PC-9 (cell line): Measurements from ENCODE around the gene GALNT8.

Source experiments
- EZH2 ChIP-seq: fragments of 200-600 bp; sonication (generic); IDR thresholded peaks from 2 replicates; pipeline ENCODE4 v1.8.0; 2017; ENCODE audit warnings: antibody characterized with exemption, low read depth
- TF ChIP-seq, protein P1 (sequence below): fragments of 200-600 bp; sonication (generic); conservative IDR thresholded peaks from 2 replicates; pipeline ENCODE4 v1.6.1; 2017; ENCODE audit warnings: mixed run types, antibody characterized with exemption, mild to moderate bottlenecking, moderate library complexity

DNA sequence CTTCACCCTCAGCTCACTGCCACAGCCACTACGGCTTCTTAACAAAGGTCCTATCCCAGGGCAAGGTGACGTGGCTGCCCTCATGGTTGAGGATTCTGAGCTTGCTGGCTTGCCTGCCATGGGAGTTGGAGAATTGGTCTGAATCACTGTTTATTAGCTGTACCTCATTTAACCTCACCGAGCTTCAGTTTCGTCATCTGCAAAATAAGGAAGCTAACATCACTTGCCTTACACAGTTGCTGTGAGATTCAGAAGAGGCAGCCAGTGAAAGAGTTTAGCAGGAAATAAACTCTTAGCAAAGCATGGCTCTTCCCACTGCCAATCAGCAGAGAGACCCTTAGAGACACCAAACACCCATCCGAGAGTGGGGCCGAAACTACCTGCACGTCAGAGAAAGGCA, 99.5 kb downstream of the GALNT8 start:
- TF ChIP-seq, protein P1, sequence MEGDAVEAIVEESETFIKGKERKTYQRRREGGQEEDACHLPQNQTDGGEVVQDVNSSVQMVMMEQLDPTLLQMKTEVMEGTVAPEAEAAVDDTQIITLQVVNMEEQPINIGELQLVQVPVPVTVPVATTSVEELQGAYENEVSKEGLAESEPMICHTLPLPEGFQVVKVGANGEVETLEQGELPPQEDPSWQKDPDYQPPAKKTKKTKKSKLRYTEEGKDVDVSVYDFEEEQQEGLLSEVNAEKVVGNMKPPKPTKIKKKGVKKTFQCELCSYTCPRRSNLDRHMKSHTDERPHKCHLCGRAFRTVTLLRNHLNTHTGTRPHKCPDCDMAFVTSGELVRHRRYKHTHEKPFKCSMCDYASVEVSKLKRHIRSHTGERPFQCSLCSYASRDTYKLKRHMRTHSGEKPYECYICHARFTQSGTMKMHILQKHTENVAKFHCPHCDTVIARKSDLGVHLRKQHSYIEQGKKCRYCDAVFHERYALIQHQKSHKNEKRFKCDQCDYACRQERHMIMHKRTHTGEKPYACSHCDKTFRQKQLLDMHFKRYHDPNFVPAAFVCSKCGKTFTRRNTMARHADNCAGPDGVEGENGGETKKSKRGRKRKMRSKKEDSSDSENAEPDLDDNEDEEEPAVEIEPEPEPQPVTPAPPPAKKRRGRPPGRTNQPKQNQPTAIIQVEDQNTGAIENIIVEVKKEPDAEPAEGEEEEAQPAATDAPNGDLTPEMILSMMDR: no peak
- no peak for TF ChIP-seq EZH2
